ENCODE data around the gene STX2.
"Not testable (repeated sequence)": the region's sequence is repeated elsewhere in the genome, so short reads cannot be mapped to it uniquely, and the experiment has no call there.

STX2 gene

GRCh38 chr12:130765186-130765659 lies 73.8 kb downstream of the STX2 start:
- no peak for DNase-seq (ENCODE audit: low read depth in 2 of 2)

DNA sequence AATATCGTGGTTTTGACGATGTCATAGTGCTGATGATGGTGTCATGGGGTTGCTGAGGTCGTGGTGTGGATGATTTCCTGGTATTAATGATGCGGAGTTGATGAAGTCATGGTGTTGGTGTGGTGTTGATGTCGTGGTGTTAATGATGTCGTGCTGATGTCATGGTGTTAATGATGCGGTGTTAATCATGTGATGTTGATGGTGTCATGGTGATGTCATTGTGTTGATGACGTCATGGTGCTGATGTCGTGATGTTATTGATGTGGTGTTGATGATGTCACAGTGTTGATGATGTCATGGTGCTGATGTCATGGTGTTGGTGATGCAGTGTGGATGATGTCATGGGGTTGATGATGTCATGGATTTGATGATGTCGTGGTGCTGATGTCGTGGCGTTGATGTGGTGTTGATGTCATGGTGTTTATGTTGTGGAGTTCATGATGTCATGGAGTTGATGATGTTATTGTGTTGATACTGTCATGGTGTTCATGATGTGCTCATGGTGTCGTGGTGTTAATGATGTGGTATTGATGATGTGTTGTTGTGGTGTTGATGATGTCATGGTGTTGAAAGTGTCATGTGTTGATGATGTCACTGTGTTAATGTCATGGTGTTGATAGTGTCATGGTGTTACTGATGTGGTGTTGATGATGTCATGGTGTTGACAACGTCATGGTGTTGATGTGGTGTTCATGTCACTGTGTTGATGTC lies 74.4 kb downstream of the STX2 start:
- DNase-seq (ENCODE audit: low read depth in 2 of 2), result no peak

- DNase-seq (ENCODE audit: low read depth in 2 of 2), result no peak
These were observed 75.0 kb downstream of the STX2 start for GRCh38 chr12:130764073-130764472.

DNA sequence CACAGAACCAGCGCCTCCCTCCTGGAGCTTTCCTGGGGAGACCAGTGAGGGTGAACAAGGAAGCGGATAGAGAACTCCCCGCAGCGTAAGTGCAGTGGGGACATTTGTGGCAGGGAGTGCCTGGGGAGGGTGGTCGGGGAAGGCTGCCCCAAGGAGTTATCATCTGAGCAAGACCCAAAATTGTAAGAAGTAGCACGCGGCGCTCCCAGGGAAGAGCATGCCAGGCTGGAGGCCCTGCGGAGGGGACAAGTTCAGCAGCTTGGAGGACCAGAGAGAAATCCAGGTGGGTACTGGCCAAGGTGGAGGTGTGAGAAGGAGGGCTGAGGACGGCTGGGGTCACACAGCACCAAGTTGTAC lies 76.8 kb downstream of the STX2 start:
- no peak for DNase-seq (ENCODE audit: low read depth in 2 of 2)

GRCh38 chr12:130761537-130762318 lies 77.3 kb downstream of the STX2 start:
- DNase-seq (ENCODE audit: low read depth in 2 of 2), result peak; percentile 20 to 23

- DNase-seq (ENCODE audit: low read depth in 2 of 2), result no peak
These were observed 84.7 kb downstream of the STX2 start for GRCh38 chr12:130754234-130754901.

DNA sequence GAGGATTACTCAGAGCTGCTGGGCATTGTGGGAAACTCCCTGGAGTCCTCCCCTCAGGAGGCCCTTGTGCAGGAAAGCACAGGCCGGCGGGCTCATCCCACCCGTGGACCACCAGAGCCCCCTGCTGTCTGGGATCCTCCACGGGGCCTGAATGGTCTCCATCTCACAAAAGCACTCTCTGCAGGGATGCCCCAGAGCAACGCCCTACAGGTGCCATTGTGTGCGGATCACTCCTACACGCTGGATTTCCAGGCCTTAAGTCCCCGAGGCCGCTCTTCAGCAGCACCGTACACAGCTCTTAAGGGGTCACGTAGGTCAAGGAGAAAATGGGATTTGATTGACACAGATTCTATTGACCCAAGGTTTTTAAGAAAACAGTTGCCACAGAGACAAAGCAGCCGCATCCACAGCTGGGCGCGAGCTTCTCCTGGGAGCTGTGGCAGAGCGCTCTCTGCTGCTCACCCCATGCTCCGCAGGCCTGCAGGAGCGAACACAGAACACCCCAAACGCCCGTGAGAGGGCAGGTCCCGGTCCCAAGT lies 86.3 kb downstream of the STX2 start:
- no peak for DNase-seq (ENCODE audit: low read depth in 2 of 2)

- DNase-seq (ENCODE audit: low read depth in 2 of 2), result not testable (repeated sequence)
These were observed 87.0 kb downstream of the STX2 start for GRCh38 chr12:130752037-130752436.

DNA sequence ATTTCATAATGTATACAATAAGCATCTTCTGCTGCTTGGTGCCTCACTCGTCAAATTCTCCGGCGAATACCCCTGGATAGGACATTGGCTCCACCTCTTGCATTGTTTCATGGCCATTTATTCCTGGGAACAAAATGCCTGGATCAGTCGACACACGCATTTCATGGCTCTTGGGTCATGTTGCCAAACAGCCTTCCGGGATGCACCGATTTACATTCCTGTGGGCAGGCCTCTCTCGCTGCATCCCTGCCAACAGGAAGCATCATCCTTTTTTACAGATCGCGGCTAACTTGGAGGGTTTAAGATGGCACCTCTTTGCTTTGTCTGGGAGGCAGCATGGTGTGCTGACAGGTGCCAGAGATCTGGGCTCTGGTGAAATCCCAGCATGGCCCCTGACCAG lies 90.3 kb downstream of the STX2 start:
- no peak for DNase-seq (ENCODE audit: low read depth in 2 of 2)

GRCh38 chr12:130747867-130748740 lies 90.9 kb downstream of the STX2 start:
- DNase-seq (ENCODE audit: low read depth in 2 of 2), result peak; percentile 16 to 57

GRCh38 chr12:130746546-130746945 lies 92.5 kb downstream of the STX2 start:
- DNase-seq (ENCODE audit: low read depth in 2 of 2), result no peak

- DNase-seq (ENCODE audit: low read depth in 2 of 2), result no peak
These were observed 93.1 kb downstream of the STX2 start for GRCh38 chr12:130745921-130746320.

- DNase-seq (ENCODE audit: low read depth in 2 of 2), result no peak
These were observed 94.8 kb downstream of the STX2 start for GRCh38 chr12:130744274-130744673.

DNA sequence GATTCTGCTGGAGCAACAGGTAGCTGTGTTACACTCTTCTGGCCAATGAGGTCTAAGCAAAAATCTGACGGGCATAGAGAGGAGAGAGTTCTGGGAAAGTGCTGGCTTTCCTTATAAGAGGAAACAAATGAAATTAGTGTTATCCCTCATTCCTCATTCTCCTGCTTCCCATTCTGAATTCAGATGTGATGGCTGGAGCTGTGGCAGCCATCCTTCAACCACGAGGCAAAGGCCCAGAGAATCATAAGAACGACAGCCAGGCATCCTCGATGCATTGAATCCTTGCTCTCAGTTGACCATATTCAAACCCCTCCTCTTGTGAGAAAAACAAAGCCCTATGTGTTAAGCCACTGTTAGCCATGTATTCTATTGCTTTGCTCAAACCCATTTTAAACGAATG lies 95.4 kb downstream of the STX2 start:
- no peak for DNase-seq (ENCODE audit: low read depth in 2 of 2)

- no peak for DNase-seq (ENCODE audit: low read depth in 2 of 2)
These were observed 95.9 kb downstream of the STX2 start for GRCh38 chr12:130743176-130743575.

GRCh38 chr12:130742716-130743115 lies 96.3 kb downstream of the STX2 start:
- no peak for DNase-seq (ENCODE audit: low read depth in 2 of 2)

- DNase-seq (ENCODE audit: low read depth in 2 of 2), result no peak
These were observed 96.9 kb downstream of the STX2 start for GRCh38 chr12:130742112-130742511.

All from stimulated activated CD8-positive, alpha-beta memory T cell treated with anti-CD3 and anti-CD28 coated beads, Interleukin-7, amount 100 ng/mL, for 1 hour (primary cell).